WERI-Rb-1 (cell line): ENCODE results near the gene MYO10.
"Not testable (repeated sequence)": the region's sequence is repeated elsewhere in the genome, so short reads cannot be mapped to it uniquely, and the experiment has no call there.

Experiments used
- DNase-seq: peaks from one replicate; pipeline ENCODE4 v3.0.0-alpha.2; 2020
- H3K27ac ChIP-seq: fragments of 250-450 bp; sonication (Bioruptor Pico); 2 replicates; pipeline ENCODE4 v1.5.1; 2020; ENCODE audit warnings: mild to moderate bottlenecking, moderate library complexity
- H3K27me3 ChIP-seq: fragments of 250-450 bp; sonication (Bioruptor Pico); 2 replicates; pipeline ENCODE4 v1.5.1; 2021; ENCODE audit warnings: mild to moderate bottlenecking, low read depth, moderate library complexity; ENCODE audit not compliant: insufficient read depth, severe bottlenecking
- H3K36me3 ChIP-seq: fragments of 250-450 bp; sonication (Bioruptor Pico); 2 replicates; pipeline ENCODE4 v1.5.1; 2020; ENCODE audit warnings: mild to moderate bottlenecking, moderate library complexity
- H3K4me3 ChIP-seq: 2 replicates; pipeline ENCODE4 v1.5.1; 2011; ENCODE audit warnings: low read depth, mild to moderate bottlenecking, control low read depth, low read length
- H3K9me3 ChIP-seq: fragments of 250-450 bp; sonication (Bioruptor Pico); 2 replicates; pipeline ENCODE4 v1.5.1; 2021; ENCODE audit warnings: mild to moderate bottlenecking, moderate library complexity; ENCODE audit not compliant: severe bottlenecking
- TF ChIP-seq, protein P1 (sequence below): IDR thresholded peaks from 2 replicates; pipeline ENCODE4 v1.5.1; 2011; ENCODE audit warnings: low read depth, mild to moderate bottlenecking, control low read depth, inconsistent platforms, low read length

Gene MYO10

DNA sequence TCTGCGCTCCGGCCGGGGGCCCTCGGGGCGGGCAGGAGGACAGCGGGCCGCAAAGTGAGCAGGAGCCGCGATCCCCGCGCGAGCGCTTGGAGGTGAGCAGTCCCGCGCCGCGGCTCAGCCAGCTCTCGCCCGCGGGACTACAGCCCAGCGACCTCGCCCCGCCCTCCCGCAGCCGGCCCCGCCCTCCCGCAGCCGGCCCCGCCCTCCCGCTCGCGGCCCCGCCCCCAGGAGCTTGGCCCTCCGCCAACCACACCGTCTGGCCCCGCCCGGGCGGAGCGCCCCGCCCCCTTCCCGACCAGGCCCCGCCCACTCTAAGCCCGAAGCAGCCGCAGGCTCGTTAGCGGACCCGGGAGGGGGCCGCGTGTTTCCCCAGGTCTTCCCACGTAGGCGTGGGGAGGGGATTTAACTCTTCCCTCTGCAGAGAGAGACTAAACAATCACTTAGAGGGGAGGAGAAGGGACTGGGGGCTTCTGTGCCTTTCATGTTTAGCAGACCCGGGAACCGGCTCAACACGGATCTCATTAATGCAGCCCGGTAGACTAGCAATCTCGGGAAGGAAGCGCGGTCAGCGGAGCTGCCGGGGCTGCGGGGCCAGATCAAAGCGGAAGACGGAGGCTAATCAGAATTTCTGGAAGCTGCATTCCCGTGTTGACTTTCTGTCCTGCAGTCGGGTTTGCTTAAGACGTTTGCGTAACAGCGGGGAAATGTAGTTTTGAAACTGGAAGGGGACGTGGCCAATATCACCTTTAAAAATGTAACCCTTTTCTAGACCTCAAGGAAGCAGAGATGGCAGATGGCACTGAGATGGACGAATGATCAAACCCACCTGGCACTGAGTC, at the start of gene MYO10:
TSS of gene MYO10 (minus strand) at position 139 of the 839 bp plus-strand sequence. CDS start 480 bp downstream, outside the sequence.
- Histone ChIP-seq H3K27ac (peak within 1 kb of the TSS; percentile 89), H3K4me3 (peak within 1 kb of the TSS; percentile 88), H3K36me3 (peaks cover 6% of the 10 kb centered on the region), H3K9me3 (no peaks in the 10 kb centered on the region), H3K27me3 (no peaks in the 10 kb centered on the region)
- peak; percentile 93 for DNase-seq
- TF ChIP-seq, protein P1, sequence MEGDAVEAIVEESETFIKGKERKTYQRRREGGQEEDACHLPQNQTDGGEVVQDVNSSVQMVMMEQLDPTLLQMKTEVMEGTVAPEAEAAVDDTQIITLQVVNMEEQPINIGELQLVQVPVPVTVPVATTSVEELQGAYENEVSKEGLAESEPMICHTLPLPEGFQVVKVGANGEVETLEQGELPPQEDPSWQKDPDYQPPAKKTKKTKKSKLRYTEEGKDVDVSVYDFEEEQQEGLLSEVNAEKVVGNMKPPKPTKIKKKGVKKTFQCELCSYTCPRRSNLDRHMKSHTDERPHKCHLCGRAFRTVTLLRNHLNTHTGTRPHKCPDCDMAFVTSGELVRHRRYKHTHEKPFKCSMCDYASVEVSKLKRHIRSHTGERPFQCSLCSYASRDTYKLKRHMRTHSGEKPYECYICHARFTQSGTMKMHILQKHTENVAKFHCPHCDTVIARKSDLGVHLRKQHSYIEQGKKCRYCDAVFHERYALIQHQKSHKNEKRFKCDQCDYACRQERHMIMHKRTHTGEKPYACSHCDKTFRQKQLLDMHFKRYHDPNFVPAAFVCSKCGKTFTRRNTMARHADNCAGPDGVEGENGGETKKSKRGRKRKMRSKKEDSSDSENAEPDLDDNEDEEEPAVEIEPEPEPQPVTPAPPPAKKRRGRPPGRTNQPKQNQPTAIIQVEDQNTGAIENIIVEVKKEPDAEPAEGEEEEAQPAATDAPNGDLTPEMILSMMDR, result no peak

DNA sequence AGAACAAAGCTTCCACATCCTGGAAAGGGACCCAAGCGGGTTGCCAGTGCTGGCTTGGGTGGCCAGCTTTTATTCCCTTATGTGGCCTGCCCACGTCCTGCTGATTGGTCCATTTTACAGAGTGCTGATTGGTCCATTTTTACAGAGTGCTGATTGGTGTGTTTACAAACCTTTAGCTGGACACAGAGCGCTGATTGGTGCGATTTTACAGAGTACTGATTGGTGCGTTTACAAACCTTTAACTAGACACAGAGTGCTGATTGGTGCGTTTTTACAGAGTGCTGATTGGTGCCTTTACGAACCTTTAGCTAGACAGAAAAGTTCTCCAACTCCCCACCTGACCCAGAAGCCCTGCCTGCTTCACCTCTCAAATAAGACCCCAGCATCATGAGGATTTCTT, 49.2 kb upstream of the MYO10 start:
- not testable (repeated sequence) for H3K4me3 ChIP-seq, H3K9me3 ChIP-seq, H3K27ac ChIP-seq, H3K27me3 ChIP-seq, H3K36me3 ChIP-seq, DNase-seq

DNA sequence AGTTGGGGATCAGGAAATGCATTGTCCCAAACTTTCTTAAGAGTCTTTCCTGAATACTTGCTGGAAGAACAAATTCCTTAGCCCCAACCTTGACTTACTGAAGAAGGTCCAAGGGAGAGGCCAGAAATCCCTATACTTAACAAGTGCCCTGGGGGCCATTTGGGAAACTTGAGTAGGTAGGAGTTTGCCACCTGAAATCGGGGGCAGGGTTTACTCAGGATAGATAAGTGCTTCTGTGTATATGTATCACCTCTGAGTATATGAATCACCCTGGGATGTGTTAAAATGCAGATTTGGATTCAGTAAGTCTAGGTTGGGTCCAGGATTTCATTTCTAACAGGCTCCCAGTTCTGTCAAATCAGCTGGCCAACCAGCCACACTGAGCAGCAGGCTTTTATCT, 47.9 kb upstream of the MYO10 start:
- H3K36me3 ChIP-seq, result no peaks in the 10 kb centered on the region
- DNase-seq, result no peak
- no peaks in the 10 kb centered on the region for H3K9me3 ChIP-seq
- no peak overlapping the region for H3K27ac ChIP-seq
- no peaks in the 10 kb centered on the region for H3K27me3 ChIP-seq
- TF ChIP-seq, protein P1, result no peak
- H3K4me3 ChIP-seq, result no peak overlapping the region

DNA sequence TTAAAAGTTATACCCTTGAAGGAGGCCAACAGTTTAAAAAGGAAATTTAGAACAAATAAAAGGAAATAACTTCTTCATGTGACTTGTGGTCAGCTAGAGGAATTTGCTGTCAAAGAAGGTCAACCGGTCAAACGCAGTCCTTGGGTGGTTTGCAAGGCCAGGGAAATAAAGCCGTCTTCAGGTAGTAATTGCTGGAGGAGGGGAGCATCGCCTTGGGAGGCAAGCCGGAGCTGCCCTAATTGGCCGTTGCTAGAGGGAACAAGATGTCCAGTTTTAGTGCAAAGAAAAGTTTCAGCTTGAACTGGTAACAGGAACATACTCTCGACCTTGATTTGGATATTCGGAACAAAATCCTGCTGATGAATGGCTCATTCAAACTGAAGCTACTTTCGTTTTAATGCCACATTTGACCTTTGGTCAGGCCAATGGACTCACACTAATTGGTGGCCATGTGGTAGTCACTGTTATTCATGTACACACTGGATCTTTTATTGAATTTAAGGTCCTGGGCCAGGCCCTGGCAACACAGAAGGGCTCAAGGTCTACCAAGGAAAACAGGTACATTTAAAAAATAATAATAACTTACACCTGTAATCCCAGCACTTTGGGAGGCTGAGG, 47.0 kb upstream of the MYO10 start:
- no peaks in the 10 kb centered on the region for H3K27me3 ChIP-seq
- DNase-seq, result no peak
- H3K36me3 ChIP-seq, result no peaks in the 10 kb centered on the region
- no peak overlapping the region for H3K27ac ChIP-seq
- H3K4me3 ChIP-seq, result no peak overlapping the region
- H3K9me3 ChIP-seq, result no peaks in the 10 kb centered on the region
- TF ChIP-seq, protein P1, result no peak

DNA sequence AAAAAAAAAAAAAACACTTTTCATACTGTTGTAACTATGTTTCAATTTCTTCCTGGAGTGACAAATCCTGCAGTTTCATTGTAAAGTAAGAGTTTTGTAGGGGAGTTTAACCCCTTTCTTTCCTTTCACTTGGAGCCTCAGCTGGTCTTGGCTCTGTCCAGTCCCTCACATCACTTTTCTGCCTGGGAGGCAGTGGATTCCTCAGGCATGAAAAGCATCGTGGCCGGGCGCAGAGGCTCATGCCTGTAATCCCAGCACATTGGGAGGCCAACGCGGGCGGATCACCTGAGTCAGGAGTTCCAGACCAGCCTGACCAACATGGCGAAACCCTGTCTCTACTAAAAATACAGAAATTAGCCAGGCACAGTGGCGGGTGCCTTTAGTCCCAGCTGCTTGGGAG, 45.6 kb upstream of the MYO10 start:
- H3K9me3 ChIP-seq, result no peaks in the 10 kb centered on the region
- no peak overlapping the region for H3K4me3 ChIP-seq
- TF ChIP-seq, protein P1, result no peak
- no peaks in the 10 kb centered on the region for H3K36me3 ChIP-seq
- no peak for DNase-seq
- H3K27me3 ChIP-seq, result no peaks in the 10 kb centered on the region
- H3K27ac ChIP-seq, result no peak overlapping the region

DNA sequence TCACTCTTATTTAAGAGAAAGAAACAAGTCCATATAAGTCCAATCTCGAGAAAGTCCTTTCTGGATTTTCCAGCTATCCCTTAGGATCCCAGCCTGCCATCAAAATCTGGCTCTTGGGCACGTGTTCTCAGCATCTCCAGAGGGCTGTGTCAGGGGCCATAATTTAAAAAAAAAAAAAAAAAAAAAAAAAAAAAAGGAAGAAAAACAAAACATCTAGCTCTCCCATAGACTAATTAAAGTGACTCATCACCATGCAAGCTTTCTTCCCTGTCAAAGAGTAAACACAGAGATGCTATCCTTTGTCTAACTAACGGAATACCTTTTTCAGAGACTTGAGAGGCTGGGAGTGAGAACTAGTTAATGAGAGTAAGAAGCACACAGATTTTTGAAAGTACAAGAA, 44.9 kb upstream of the MYO10 start:
- no peaks in the 10 kb centered on the region for H3K9me3 ChIP-seq
- no peak for DNase-seq
- no peak overlapping the region for H3K27ac ChIP-seq
- TF ChIP-seq, protein P1, result no peak
- no peak overlapping the region for H3K4me3 ChIP-seq
- H3K27me3 ChIP-seq, result no peaks in the 10 kb centered on the region
- no peaks in the 10 kb centered on the region for H3K36me3 ChIP-seq
